Neuron (in vitro differentiated cells): ENCODE measurements around the gene BCL6.

Experiments
- H2AFZ ChIP-seq: one replicate; pipeline ENCODE4 v1.6.1; 2013; ENCODE audit warnings: low read depth, mild to moderate bottlenecking, inconsistent platforms, low read length, moderate library complexity
- H3K27me3 ChIP-seq: one replicate; pipeline ENCODE4 v1.6.1; 2013; ENCODE audit warnings: low read length; ENCODE audit not compliant: insufficient read depth
- H3K36me3 ChIP-seq: one replicate; pipeline ENCODE4 v1.6.1; 2013; ENCODE audit warnings: low read length; ENCODE audit not compliant: insufficient read depth
- H3K4me1 ChIP-seq: one replicate; pipeline ENCODE4 v1.6.1; 2013; ENCODE audit warnings: low read length; ENCODE audit not compliant: insufficient read depth
- H3K4me3 ChIP-seq: 2 replicates; pipeline ENCODE4 v1.5.1; 2013; ENCODE audit warnings: mild to moderate bottlenecking, low read length, moderate library complexity
- H3K9me3 ChIP-seq: one replicate; pipeline ENCODE4 v1.6.1; 2013; ENCODE audit warnings: low read length

The BCL6 gene

DNA sequence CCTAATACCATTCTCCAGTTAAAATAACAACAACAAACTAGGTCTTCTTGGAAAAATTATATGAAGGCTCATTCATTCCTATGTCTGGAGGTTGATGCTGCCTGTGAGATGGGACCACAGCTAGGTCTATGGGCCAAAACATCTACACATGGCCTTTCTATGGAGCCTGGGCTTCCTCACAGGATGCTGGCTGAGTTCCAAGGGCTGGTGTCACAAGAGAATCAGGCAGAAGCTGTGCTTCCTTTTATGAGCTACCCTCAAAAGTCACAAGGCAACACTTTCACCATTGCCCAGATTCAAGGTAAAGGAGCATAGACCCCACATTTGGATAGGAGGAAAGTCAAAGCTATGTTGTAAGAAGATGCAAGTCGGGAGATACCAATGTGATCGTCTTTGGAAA lies 38.3 kb downstream of the BCL6 start:
- no peaks in the 10 kb centered on the region for H3K4me1 ChIP-seq

DNA sequence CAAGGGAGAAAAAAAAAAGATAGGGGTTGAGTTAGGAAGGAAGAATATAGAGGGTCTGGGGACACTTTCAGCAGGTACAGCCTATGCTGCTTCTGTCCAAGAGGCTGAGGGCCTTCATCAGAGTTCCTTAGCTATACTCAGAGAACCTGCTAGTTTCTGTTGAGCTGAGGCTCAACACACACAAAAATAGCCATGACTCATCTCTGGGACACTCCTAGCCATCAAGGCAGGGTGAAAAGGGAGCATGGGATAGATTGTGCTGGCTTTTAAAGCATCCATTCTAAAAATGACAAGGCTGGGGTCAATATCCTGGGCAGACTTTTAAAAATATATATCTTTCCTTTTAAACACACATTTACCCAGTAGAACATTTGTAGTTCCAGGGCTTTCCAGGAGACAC lies 40.1 kb downstream of the BCL6 start:
- Histone ChIP-seq H2AFZ (no peak overlapping the region), H3K36me3 (no peaks in the 10 kb centered on the region), H3K4me1 (no peaks in the 10 kb centered on the region), H3K27me3 (no peaks in the 10 kb centered on the region), H3K4me3 (no peak overlapping the region), H3K9me3 (no peaks in the 10 kb centered on the region)

More for the DNA sequence above, 38.3 kb downstream of the BCL6 start:
- Histone ChIP-seq H3K27me3 (no peaks in the 10 kb centered on the region), H3K9me3 (no peaks in the 10 kb centered on the region), H3K4me3 (no peak overlapping the region), H2AFZ (no peak overlapping the region), H3K36me3 (no peaks in the 10 kb centered on the region)

DNA sequence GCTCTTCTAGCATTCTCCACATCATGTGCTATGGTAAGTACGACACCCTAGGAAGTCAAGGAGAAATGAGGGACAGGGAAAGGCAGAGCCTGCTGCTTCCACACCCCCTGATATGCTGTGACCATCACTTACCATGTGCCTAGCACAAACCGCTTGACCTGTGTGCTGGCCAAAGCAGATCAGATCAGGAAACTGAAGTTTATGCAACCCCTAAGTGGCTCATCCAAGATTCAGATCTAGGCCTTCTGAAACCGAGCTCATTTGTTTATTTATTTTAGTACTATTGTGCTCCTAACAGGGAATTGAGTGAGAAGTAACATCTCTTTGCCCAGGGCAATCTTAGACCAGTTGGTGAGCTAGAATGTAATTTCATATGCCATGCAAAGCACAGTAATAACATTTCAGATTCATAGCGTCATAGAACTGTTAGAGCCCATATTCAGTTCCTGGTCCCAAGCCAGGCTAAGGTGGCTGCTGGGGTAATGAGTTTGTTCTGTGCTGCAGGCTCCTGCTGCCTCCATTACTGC lies 42.7 kb downstream of the BCL6 start, which contains the start of gene RTP2:
Gene RTP2, minus strand, starts transcription at position 51 of the 527 bp plus-strand sequence. CDS start 429 bp downstream, outside the sequence.
- no peaks in the 10 kb centered on the region for H3K36me3 ChIP-seq
- H3K27me3 ChIP-seq: no peaks in the 10 kb centered on the region
- no peaks in the 10 kb centered on the region for H3K4me1 ChIP-seq
- no peak within 1 kb of the TSS for H2AFZ ChIP-seq
- H3K4me3 ChIP-seq: no peak within 1 kb of the TSS
- H3K9me3 ChIP-seq: no peaks in the 10 kb centered on the region

DNA sequence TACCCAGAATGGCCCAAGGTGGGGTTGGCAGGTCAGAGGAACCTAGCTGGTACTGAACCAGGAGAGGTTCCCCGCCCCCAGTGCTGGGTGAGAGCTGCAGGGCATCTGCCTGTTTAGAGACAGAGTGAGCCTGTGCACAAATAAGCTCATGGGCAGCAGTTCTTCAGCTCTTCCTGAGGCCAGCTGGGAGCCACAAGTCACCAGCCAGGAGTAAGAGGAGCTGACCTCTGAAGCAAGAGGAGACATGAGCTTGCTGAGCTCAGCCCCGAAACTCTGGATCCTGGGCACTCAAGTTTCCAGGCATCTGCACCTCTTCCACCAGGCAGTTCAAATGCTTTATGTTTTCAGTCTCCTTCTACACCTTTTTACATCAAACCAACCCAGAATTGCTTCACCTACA lies 45.0 kb downstream of the BCL6 start:
- H3K27me3 ChIP-seq: no peaks in the 10 kb centered on the region

DNA sequence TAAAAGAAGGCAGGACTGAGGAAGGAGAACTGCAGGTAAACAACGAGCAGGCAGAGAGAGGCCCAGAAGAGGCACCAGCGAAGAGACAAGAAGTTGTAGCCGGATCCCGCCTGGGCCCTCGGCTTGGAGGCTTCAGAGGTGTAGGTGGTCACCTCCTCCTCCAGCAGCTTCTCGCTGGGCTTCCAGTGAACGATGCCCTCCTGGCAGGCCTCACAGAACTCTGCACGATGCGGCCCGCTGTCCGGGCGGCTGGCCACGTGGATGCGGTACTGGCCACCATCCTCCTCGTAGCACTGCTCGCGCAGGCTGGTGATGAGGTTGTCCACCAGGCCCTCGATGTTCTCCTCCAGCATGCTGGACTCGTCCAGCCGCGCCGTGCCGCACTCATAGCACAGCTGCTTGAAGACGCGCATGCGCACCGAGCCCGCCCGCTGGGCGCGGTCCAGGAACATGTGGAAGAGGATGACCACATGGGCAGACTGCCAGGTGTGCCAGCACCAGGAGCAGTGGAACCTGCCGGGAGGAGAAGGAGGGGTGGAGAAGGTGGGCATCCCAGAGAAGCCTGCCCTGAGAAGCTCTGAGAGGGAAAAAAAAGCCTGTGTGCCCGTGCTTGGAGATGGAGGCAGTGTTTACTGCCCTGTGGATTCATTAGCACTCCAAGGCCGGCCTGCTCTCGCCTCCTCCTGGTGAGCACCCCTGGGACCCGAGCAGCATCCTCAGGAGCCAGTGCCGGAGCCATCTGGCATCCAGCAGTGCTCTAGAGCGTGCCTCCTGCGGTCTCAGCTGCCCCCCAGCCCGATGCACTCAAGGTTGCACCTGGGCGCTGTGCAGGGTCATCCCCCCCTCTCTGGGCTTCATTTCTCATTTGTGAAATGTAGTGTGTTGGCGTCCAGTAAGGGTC lies 46.5 kb downstream of the BCL6 start:
- Histone ChIP-seq H3K27me3 (no peaks in the 10 kb centered on the region), H3K4me1 (no peaks in the 10 kb centered on the region), H3K36me3 (no peaks in the 10 kb centered on the region), H3K9me3 (no peaks in the 10 kb centered on the region), H2AFZ (no peak overlapping the region), H3K4me3 (no peak overlapping the region)

More for the DNA sequence above, 45.0 kb downstream of the BCL6 start:
- H3K9me3 ChIP-seq: no peaks in the 10 kb centered on the region
- H3K36me3 ChIP-seq: no peaks in the 10 kb centered on the region
- H3K4me3 ChIP-seq: no peak overlapping the region
- no peak overlapping the region for H2AFZ ChIP-seq
- H3K4me1 ChIP-seq: no peaks in the 10 kb centered on the region

DNA sequence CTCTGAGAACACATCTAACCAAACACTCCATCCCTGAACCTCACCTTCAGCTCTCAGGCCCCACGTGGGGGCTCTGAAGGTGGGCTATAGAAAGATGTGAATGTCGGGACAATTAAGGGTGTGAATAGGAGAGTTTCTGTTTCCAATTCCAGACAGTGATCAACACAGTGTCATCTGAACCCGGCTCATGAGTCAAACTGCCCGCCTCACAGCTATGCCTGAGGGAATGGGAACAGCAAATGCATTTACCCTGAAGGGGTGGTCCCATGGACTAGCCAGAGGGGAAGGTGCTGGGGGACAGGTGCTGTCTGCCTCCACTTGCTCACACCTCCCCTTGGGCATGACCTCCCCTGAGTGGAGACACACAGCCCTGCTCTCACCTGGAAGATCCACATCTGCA lies 49.2 kb downstream of the BCL6 start:
- Histone ChIP-seq H3K36me3 (no peaks in the 10 kb centered on the region), H2AFZ (no peak overlapping the region), H3K4me1 (no peaks in the 10 kb centered on the region), H3K4me3 (no peak overlapping the region), H3K27me3 (no peaks in the 10 kb centered on the region), H3K9me3 (no peaks in the 10 kb centered on the region)

DNA sequence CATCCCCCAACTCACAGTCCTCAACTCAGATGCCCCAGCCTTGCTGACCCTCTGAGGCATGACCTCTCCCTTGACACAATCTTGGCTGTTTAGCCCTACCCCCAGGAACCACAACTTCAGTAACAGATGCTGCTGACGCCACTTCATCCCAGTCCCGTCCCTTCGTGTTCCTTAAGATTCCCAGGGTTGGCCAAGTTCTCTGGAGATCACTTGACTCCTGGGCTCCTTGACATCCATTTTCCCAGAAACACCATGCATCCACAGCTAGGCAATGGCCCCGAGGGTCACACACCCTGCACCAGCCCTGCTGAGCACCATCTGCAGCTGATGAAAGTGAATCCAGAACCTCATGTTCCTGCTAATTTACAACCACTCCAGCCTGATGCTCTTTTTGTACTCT lies 49.8 kb downstream of the BCL6 start:
- H3K9me3 ChIP-seq: no peaks in the 10 kb centered on the region
- no peaks in the 10 kb centered on the region for H3K36me3 ChIP-seq
- H3K27me3 ChIP-seq: no peaks in the 10 kb centered on the region
- H2AFZ ChIP-seq: no peak overlapping the region
- no peaks in the 10 kb centered on the region for H3K4me1 ChIP-seq
- no peak overlapping the region for H3K4me3 ChIP-seq

DNA sequence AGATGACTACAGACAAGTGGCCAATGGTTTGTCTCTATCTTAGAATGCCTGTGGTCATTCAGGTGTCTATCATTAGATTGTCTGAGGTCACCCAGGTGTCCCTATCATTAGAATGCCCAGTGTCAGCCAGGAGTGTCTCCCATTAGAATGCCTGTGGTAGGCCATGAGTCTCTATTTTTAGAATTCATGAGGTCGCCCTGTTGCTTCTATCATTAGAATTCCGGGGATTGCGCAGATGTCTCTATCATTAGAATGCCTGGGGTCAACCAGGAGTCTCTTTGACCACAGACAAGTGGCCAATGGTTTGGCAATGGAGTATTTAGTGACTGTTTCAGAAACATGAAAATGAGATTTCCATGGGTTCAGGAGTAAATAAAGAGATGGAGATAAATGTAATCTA lies 50.5 kb downstream of the BCL6 start:
- Histone ChIP-seq H3K9me3 (no peaks in the 10 kb centered on the region), H3K27me3 (no peaks in the 10 kb centered on the region), H3K4me3 (no peak overlapping the region), H3K4me1 (no peaks in the 10 kb centered on the region), H2AFZ (no peak overlapping the region), H3K36me3 (no peaks in the 10 kb centered on the region)

DNA sequence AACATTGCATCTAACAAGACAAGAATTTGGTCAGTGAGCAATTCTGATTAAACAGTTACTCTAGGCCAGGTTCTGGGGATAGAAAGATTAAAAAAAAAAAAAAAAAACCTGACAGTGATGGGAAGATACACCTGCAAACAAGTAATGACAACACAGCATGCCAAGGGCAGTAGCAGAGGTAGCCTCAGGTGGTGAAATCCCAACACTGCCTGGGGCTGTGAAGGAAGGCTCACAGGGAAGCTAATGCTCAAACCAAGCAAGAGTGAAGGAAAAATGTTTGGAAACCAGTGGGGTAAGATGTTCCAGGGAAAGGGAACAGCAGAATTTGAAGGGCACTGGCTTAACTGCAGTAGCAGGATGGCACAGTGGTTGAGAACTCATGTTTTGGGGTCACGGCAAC lies 51.8 kb downstream of the BCL6 start:
- H2AFZ ChIP-seq: no peak overlapping the region
- no peaks in the 10 kb centered on the region for H3K9me3 ChIP-seq
- no peaks in the 10 kb centered on the region for H3K36me3 ChIP-seq
- no peak overlapping the region for H3K4me3 ChIP-seq
- no peaks in the 10 kb centered on the region for H3K4me1 ChIP-seq
- no peaks in the 10 kb centered on the region for H3K27me3 ChIP-seq

DNA sequence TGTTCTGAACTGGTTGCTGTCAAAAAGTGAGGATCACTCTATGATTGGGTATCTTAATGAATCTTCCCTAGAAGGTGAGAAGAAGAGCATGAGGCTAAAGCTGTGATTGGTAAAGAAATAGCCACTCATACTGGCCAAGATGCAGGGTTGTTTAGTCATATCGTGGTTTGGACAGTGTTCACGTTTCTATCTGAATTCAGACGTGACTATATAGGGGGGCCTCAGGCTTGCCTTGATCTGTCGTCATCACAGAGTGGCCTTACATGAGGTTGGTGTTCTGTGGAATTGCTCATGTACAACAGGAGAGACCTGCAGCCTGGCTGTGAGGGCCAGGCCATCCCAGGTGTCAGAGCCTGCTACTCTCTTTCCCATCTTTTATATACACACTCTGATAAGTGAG lies 55.3 kb downstream of the BCL6 start:
- H2AFZ ChIP-seq: no peak overlapping the region
- H3K9me3 ChIP-seq: no peaks in the 10 kb centered on the region
- H3K4me3 ChIP-seq: no peak overlapping the region
- no peaks in the 10 kb centered on the region for H3K4me1 ChIP-seq
- no peaks in the 10 kb centered on the region for H3K36me3 ChIP-seq
- H3K27me3 ChIP-seq: no peaks in the 10 kb centered on the region

DNA sequence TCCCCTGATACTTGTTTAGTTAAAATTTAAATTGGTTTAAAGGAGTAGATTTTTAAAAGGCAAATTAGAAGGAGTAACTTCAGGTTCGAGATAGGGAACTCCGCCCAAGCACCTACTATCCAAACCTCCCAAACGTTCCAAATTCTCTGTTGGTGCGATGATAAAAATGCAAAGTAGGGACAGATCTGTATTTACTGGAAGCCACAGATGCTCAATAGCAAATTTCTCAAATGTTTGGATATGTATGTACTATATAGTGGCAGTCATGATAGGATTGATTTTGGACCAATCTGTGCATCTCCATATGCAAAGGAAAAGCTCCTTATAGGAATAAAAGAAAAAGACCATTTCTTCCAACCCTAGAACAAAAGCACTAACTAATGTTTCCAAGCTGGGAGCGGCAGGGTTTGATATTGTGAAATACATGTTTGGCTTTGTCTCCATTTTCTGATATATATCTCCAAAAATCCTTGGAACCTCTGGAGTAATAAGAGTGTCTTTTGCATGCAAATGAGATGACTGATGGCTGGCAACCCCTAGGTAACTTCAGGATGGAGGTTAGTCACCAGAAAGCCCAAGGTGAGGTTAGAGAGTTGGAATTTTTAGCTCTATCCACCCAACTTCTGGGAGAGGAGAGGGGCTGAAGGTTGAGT lies 58.5 kb downstream of the BCL6 start:
- no peaks in the 10 kb centered on the region for H3K9me3 ChIP-seq
- H2AFZ ChIP-seq: no peak overlapping the region
- H3K4me3 ChIP-seq: no peak overlapping the region
- no peaks in the 10 kb centered on the region for H3K4me1 ChIP-seq
- H3K36me3 ChIP-seq: no peaks in the 10 kb centered on the region
- no peaks in the 10 kb centered on the region for H3K27me3 ChIP-seq

DNA sequence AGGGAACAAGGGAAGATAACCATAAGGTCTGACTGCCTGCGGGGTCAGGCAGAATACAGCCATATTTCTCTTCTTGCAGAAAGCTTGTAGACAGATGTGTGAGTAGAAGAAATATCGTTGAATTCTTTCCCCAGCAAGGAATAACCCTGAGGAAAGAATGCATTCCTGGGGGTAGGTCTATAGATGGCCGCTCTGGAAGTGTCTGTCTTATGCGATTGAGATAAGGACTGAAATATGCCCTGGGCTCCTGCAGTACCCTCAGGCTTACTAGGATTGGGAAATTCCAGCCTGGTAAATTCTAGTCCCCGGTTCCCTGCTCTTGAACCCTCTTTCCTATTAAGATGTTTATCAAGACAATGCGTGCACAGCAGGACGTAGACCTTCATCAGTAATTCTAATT lies 59.3 kb downstream of the BCL6 start:
- no peak overlapping the region for H2AFZ ChIP-seq
- no peak overlapping the region for H3K4me3 ChIP-seq
- no peaks in the 10 kb centered on the region for H3K9me3 ChIP-seq
- no peaks in the 10 kb centered on the region for H3K36me3 ChIP-seq
- H3K4me1 ChIP-seq: no peaks in the 10 kb centered on the region
- no peaks in the 10 kb centered on the region for H3K27me3 ChIP-seq

DNA sequence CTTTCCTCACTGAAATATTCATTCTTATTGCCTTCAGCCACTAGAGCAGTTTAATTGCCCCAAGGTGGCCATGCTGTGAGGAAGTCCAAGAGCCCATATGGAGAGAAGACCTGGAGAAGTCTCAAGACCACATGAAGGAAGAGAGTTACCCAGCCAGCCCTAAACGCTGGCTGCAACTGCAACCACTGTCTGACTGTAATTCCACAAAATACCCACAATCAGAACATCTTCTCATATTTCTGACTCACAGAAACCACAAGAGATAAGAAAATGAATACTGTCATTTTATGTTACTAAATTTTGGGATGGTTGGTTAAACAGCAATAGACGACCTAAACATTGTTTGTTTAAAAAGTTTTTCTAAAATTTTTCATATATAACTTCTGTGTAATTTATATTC lies 60.4 kb downstream of the BCL6 start:
- Histone ChIP-seq H3K4me1 (no peaks in the 10 kb centered on the region), H3K9me3 (no peaks in the 10 kb centered on the region), H3K27me3 (no peaks in the 10 kb centered on the region), H3K4me3 (no peak overlapping the region), H2AFZ (no peak overlapping the region), H3K36me3 (no peaks in the 10 kb centered on the region)
